ENCODE measurements around the gene MRPL2. TPM values are rescaled to one million over a fixed set of nuclear protein-coding genes. Genes with fewer than 3 reads are reported as not detected.

The MRPL2 gene
- total RNA-seq, 1 donor from 2014 or later, result 39.7 TPM

- H3K4me3 Mint-ChIP-seq (ENCODE audit: unreplicated experiment), result peak overlapping the region; percentile 94
- no peak for DNase-seq (ENCODE audit: low spot score)
- H3K27ac Mint-ChIP-seq (ENCODE audit: unreplicated experiment), result peak overlapping the region; percentile 72
- H3K4me1 Mint-ChIP-seq (ENCODE audit: unreplicated experiment), result peaks cover 64% of the 10 kb centered on the region
- no peak for TF ChIP-seq CTCF (IDR thresholded peaks at IDR 0.05; ENCODE audit: unreplicated experiment)
- H3K9me3 Mint-ChIP-seq (ENCODE audit: unreplicated experiment), result no peaks in the 10 kb centered on the region
- H3K36me3 Mint-ChIP-seq (ENCODE audit: low read depth, unreplicated experiment), result peaks cover 45% of the 10 kb centered on the region
- peaks cover 14% of the 10 kb centered on the region for H3K27me3 Mint-ChIP-seq (ENCODE audit: unreplicated experiment)
Observed at GRCh38 chr6:43013097-43013842, 46.0 kb downstream of the MRPL2 start.

DNA sequence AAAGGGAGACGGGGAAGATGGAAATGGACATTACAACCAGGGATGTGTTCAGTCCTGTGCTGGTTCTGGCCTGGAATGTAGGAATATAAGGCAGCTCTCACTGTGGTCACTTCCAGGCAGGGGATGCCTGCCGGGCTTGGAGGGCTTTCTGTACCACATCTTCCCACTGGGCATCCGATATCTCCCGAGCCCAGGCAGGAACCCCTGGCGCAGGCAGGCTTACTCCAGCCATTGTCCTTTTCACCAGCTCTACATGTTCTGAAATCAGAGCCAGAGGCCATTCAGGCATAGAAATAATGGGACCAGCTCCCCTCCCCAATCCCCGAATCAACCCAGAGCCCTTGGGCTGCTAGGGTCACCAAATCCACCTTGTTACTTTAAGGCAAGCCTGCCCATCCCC lies 46.9 kb downstream of the MRPL2 start:
- no peak for TF ChIP-seq CTCF (IDR thresholded peaks at IDR 0.05; ENCODE audit: unreplicated experiment)
- H3K27ac Mint-ChIP-seq (ENCODE audit: unreplicated experiment), result peak overlapping the region; percentile 46
- peaks cover 9% of the 10 kb centered on the region for H3K27me3 Mint-ChIP-seq (ENCODE audit: unreplicated experiment)
- H3K4me3 Mint-ChIP-seq (ENCODE audit: unreplicated experiment), result peak overlapping the region; percentile 94
- peaks cover 50% of the 10 kb centered on the region for H3K36me3 Mint-ChIP-seq (ENCODE audit: low read depth, unreplicated experiment)
- peaks cover 55% of the 10 kb centered on the region for H3K4me1 Mint-ChIP-seq (ENCODE audit: unreplicated experiment)
- no peaks in the 10 kb centered on the region for H3K9me3 Mint-ChIP-seq (ENCODE audit: unreplicated experiment)
- DNase-seq (ENCODE audit: low spot score), result no peak

- peaks cover 44% of the 10 kb centered on the region for H3K4me1 Mint-ChIP-seq (ENCODE audit: unreplicated experiment)
- peak overlapping the region; percentile 27 for H3K4me3 Mint-ChIP-seq (ENCODE audit: unreplicated experiment)
- H3K27ac Mint-ChIP-seq (ENCODE audit: unreplicated experiment), result no peak overlapping the region
- no peak for TF ChIP-seq CTCF (IDR thresholded peaks at IDR 0.05; ENCODE audit: unreplicated experiment)
- DNase-seq (ENCODE audit: low spot score), result no peak
- H3K9me3 Mint-ChIP-seq (ENCODE audit: unreplicated experiment), result no peaks in the 10 kb centered on the region
- H3K27me3 Mint-ChIP-seq (ENCODE audit: unreplicated experiment), result peaks cover 9% of the 10 kb centered on the region
- H3K36me3 Mint-ChIP-seq (ENCODE audit: low read depth, unreplicated experiment), result peaks cover 53% of the 10 kb centered on the region
Observed at GRCh38 chr6:43011207-43011606, 48.0 kb downstream of the MRPL2 start.

DNA sequence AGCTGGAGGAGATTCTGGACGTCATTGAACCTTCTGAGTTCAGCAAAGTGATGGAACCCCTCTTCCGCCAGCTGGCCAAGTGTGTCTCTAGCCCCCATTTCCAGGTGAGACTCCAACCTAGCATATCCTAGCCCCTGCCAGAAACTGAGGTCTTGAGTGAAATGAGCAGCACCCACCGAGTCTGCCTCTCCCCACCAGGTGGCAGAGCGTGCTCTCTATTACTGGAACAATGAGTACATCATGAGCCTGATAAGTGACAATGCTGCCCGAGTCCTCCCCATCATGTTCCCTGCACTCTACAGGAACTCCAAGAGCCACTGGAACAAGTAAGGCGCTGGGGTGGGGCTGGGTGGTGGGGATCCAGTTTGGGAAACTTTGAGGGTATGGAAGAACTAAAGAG lies 50.1 kb downstream of the MRPL2 start:
- TF ChIP-seq CTCF (IDR thresholded peaks at IDR 0.05; ENCODE audit: unreplicated experiment), result no peak
- DNase-seq (ENCODE audit: low spot score), result peak; percentile 31
- Mint-ChIP-seq H3K4me3 (ENCODE audit: unreplicated experiment) (peak overlapping the region; percentile 42), H3K4me1 (ENCODE audit: unreplicated experiment) (peaks cover 26% of the 10 kb centered on the region), H3K9me3 (ENCODE audit: unreplicated experiment) (no peaks in the 10 kb centered on the region), H3K27me3 (ENCODE audit: unreplicated experiment) (peaks cover 7% of the 10 kb centered on the region), H3K27ac (ENCODE audit: unreplicated experiment) (no peak overlapping the region), H3K36me3 (ENCODE audit: low read depth, unreplicated experiment) (peaks cover 48% of the 10 kb centered on the region)

GRCh38 chr6:43007126-43007525 lies 52.1 kb downstream of the MRPL2 start:
- H3K27me3 Mint-ChIP-seq (ENCODE audit: unreplicated experiment), result peaks cover 1% of the 10 kb centered on the region
- H3K36me3 Mint-ChIP-seq (ENCODE audit: low read depth, unreplicated experiment), result peaks cover 36% of the 10 kb centered on the region
- H3K9me3 Mint-ChIP-seq (ENCODE audit: unreplicated experiment), result no peaks in the 10 kb centered on the region
- H3K27ac Mint-ChIP-seq (ENCODE audit: unreplicated experiment), result no peak overlapping the region
- peak overlapping the region; percentile 47 for H3K4me3 Mint-ChIP-seq (ENCODE audit: unreplicated experiment)
- H3K4me1 Mint-ChIP-seq (ENCODE audit: unreplicated experiment), result peaks cover 12% of the 10 kb centered on the region
- no peak for DNase-seq (ENCODE audit: low spot score)
- no peak for TF ChIP-seq CTCF (IDR thresholded peaks at IDR 0.05; ENCODE audit: unreplicated experiment)

All from endothelial cell (in vitro differentiated cells).